CD4-positive, alpha-beta memory T cell (primary cell): ENCODE measurements around the gene MTMR4. TPM values are rescaled to one million over a fixed set of nuclear protein-coding genes. Genes with fewer than 3 reads are reported as not detected.
"Not testable (repeated sequence)": the region's sequence is repeated elsewhere in the genome, so short reads cannot be mapped to it uniquely, and the experiment has no call there.

ENCODE experiments used
- CTCF ChIA-PET: fragments of 350-600 bp; sonication (Branson Sonifier 250); formaldehyde crosslinking; loops from one replicate; lab custom pipeline; 2021; ENCODE audit warnings: inconsistent platforms; ENCODE audit not compliant: partially characterized antibody; lab: Charles Lee
- POLR2A ChIA-PET: fragments of 350-600 bp; sonication (Branson Sonifier 250); formaldehyde crosslinking; loops from one replicate; lab custom pipeline; 2021; ENCODE audit not compliant: partially characterized antibody; lab: Charles Lee
- DNase-seq, 5 donors: peaks; one replicate each; pipeline versions ENCODE4 v3.0.0 to v3.0.0-alpha.2; 2020 to 2022; ENCODE audit warnings: mixed read lengths in 1 of 5
- H3K27ac ChIP-seq: one replicate; pipeline ENCODE4 v1.7.0; 2013; ENCODE audit warnings: low read depth, low read length
- H3K27me3 ChIP-seq: 2 replicates; pipeline ENCODE4 v1.7.0; 2013; ENCODE audit warnings: mild to moderate bottlenecking, low read length, moderate library complexity; ENCODE audit not compliant: insufficient read depth
- H3K36me3 ChIP-seq: 2 replicates; pipeline ENCODE4 v1.7.0; 2013; ENCODE audit warnings: mild to moderate bottlenecking, low read length, moderate library complexity; ENCODE audit not compliant: insufficient read depth
- H3K4me1 ChIP-seq: 2 replicates; pipeline ENCODE4 v1.7.0; 2013; ENCODE audit warnings: mild to moderate bottlenecking, low read length, moderate library complexity; ENCODE audit not compliant: insufficient read depth
- H3K4me3 ChIP-seq, 2 donors: one replicate each; pipeline ENCODE4 v1.7.0; 2013; ENCODE audit warnings: low read length in 2 of 2, mild to moderate bottlenecking in 1 of 2
- H3K9me3 ChIP-seq, 2 donors: one replicate each; pipeline ENCODE4 v1.7.0; 2013; ENCODE audit warnings: low read length in 2 of 2, control low read depth in 1 of 2; ENCODE audit not compliant: control insufficient read depth in 1 of 2
- H3K27ac Mint-ChIP-seq, 7 donors: one replicate each; pipeline ENCODE4 v1.8.0; 2020 to 2021; ENCODE audit warnings: mixed read lengths in 7 of 7, mild to moderate bottlenecking in 6 of 7, inconsistent platforms in 3 of 7, moderate library complexity in 3 of 7
- H3K27me3 Mint-ChIP-seq, 2 donors: one replicate each; pipeline ENCODE4 v1.8.0; 2020 to 2021; ENCODE audit warnings: mixed read lengths in 2 of 2
- H3K36me3 Mint-ChIP-seq, 2 donors: one replicate each; pipeline ENCODE4 v1.8.0; 2020 to 2021; ENCODE audit warnings: mixed read lengths in 2 of 2, inconsistent platforms in 1 of 2, mild to moderate bottlenecking in 1 of 2
- H3K4me1 Mint-ChIP-seq, 4 donors: one replicate each; pipeline ENCODE4 v1.8.0; 2020 to 2021; ENCODE audit warnings: mixed read lengths in 4 of 4, mild to moderate bottlenecking in 1 of 4
- H3K4me3 Mint-ChIP-seq, 8 donors: one replicate each; pipeline ENCODE4 v1.8.0; 2020 to 2021; ENCODE audit warnings: mixed read lengths in 8 of 8, mild to moderate bottlenecking in 7 of 8, moderate library complexity in 6 of 8, inconsistent platforms in 3 of 8
- H3K9me3 Mint-ChIP-seq, 8 donors: one replicate each; pipeline ENCODE4 v1.8.0; 2020 to 2021; ENCODE audit warnings: mixed read lengths in 8 of 8, mild to moderate bottlenecking in 5 of 8, inconsistent platforms in 3 of 8, moderate library complexity in 1 of 8
- intact Hi-C: fragments of 100-400 bp; cut with micrococcal nuclease; formaldehyde crosslinking; loops from one replicate; pipeline ENCODE4 v1.15.1; 2023
- polyA plus RNA-seq, 2 donors: library from polyadenylated mRNA; unstranded; fragments of 300-500 nt; fragmentation: Illumina TruSeq; gene quantifications; one replicate each; pipeline ENCODE4 v1.2.3, GENCODE V29; 2021
- total RNA-seq, 2 experiments: library from RNA; stranded (reverse); gene quantifications; one replicate each; pipeline ENCODE4 v1.2.3, GENCODE V29; 2021

MTMR4 gene
- total RNA-seq (10 to 100 TPM; 60.4 to 65.7 TPM), polyA plus RNA-seq (10 to 100 TPM; 17.5 to 23.5 TPM)

DNA sequence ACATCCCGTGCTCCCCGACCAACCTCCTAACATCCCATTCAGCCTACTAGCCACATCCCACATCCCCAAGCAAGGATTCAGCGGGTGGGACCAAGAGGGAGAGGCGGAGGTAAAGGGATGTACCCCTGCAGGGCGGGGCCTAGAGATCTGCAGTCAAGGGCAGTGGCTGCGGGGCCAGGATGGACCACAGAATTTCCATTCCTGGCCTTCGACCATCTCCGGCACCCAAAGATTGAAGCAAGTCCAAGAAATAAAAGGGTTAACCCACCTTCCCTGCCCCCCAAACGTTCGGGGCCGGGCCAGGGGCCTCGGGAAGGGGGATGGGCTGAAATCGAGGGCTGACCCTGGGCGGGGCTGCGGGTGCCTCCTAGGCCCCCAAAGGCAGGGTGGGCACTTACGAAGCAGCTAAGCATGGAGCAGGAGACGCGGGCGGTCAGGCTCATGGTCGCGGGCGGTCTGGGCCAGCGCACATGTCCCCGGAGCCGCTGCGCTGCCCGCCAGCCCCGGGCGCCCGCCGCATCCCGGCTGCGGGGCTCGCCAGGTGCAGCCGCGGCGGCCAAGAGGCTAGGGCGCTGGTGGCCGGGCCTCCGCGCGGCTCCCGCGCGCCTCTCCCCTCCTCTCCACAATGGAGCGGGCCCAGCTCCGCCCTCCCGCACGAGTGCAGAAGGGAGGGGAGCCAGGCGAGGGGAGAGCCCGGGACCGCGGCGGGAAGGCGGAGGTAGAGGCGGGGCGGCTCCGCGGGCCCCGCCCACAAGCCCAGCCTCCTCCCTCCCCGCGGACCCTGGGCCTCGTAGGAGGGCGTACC lies at the start of gene MTMR4:
TSS of gene MTMR4 (minus strand) at position 674 of the 805 bp plus-strand sequence. CDS start at position 443, 231 bp downstream.
- H3K9me3 Mint-ChIP-seq: peaks cover 0 to 2% (median 0%) of the 10 kb centered on the region in 8 donors
- Histone ChIP-seq H3K36me3 (peaks cover 20% of the 10 kb centered on the region), H3K27me3 (no peaks in the 10 kb centered on the region), H3K27ac (peak within 1 kb of the TSS; percentile 36), H3K9me3 (no peaks in the 10 kb centered on the region), H3K4me3 (peak within 1 kb of the TSS; percentile 39 to 53), H3K4me1 (peaks cover 49% of the 10 kb centered on the region)
- peak within 1 kb of the TSS; percentile 78 to 98 (median 89) for H3K27ac Mint-ChIP-seq
- intact Hi-C loops: loop anchor here (10.0 kb wide), 1 partner anchor 1429 kb away; the partner anchor contains the start of gene AKAP1
- H3K4me3 Mint-ChIP-seq: peak within 1 kb of the TSS; percentile 84 to 91 (median 88)
- CTCF ChIA-PET: interaction anchor here (0.6 to 2.4 kb wide), 10 partner anchors 8 to 641 kb away, joined by 3 to 9 read pairs (median 4); partner anchors contain the start of genes HSF5 and SKA2
- peaks cover 34 to 74% (median 49%) of the 10 kb centered on the region in 4 donors for H3K4me1 Mint-ChIP-seq
- peak; percentile 65 to 78 (median 68) for DNase-seq
- peaks cover 0 to 2% of the 10 kb centered on the region in 2 donors for H3K27me3 Mint-ChIP-seq
- H3K36me3 Mint-ChIP-seq: peaks cover 26 to 54% of the 10 kb centered on the region in 2 donors
- POLR2A ChIA-PET: interaction anchor here (0.6 to 2.9 kb wide), 12 partner anchors 17 to 664 kb away, joined by 3 to 11 read pairs (median 4); partner anchors contain the start of genes HSF5, MRPS23, SUPT4H1 and TRIM37

DNA sequence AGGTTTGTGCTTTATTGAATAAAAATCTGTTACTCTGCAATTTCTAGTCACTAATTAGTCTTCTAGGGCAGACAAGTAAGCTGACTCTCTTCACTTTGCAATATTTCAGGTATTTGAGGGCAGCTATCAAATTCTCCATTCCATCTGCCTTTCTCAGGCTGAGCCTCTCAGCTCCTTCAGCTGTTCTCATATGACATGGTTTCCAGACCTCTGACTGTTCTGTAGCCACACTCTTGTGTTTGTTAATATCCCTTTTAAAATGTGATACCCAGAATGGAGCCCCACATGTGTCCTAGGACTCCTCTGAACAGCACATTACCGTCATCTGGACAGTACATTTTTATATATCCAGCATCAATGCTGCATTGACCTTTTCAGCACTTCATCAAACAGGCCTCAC lies 46.1 kb upstream of the MTMR4 start:
- Mint-ChIP-seq H3K36me3 (no peaks in the 10 kb centered on the region), H3K4me3 (no peak overlapping the region), H3K9me3 (no peaks in the 10 kb centered on the region), H3K4me1 (peaks cover 4 to 6% (median 5%) of the 10 kb centered on the region in 4 donors), H3K27ac (no peak overlapping the region), H3K27me3 (peaks cover 1 to 2% of the 10 kb centered on the region in 2 donors)
- H3K27ac ChIP-seq: no peak overlapping the region
- DNase-seq: no peak
- no peaks in the 10 kb centered on the region for H3K4me1 ChIP-seq
- intact Hi-C loops: no loop called here
- POLR2A ChIA-PET: no interaction called here
- H3K9me3 ChIP-seq: no peaks in the 10 kb centered on the region
- H3K36me3 ChIP-seq: no peaks in the 10 kb centered on the region
- CTCF ChIA-PET: no interaction called here
- no peak overlapping the region for H3K4me3 ChIP-seq
- no peaks in the 10 kb centered on the region for H3K27me3 ChIP-seq

DNA sequence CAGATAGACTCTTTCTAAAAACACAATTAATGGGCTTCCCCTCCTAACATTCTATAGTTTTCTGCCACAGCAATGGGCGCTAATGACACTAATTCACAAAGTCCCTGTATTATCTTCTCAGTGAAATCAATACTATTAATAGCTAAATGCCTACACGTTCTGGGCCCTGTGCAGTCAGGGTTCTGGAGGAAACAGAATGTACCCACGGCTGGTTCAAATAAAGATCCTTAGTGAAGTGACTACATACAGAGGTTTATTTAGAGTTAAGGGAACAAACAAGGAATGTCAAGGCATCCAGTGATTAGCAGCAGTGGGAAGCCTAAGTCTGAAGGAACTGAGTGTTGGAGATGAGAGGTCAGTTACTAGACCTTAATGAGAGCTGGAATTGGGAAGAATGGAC lies 43.5 kb upstream of the MTMR4 start:
- intact Hi-C loops: no loop called here
- Histone ChIP-seq H3K4me3 (no peak overlapping the region), H3K4me1 (no peaks in the 10 kb centered on the region), H3K27me3 (no peaks in the 10 kb centered on the region), H3K27ac (no peak overlapping the region), H3K36me3 (no peaks in the 10 kb centered on the region), H3K9me3 (no peaks in the 10 kb centered on the region)
- H3K4me1 Mint-ChIP-seq: peaks cover 4 to 6% (median 5%) of the 10 kb centered on the region in 4 donors
- H3K27ac Mint-ChIP-seq: no peak overlapping the region
- no peaks in the 10 kb centered on the region for H3K36me3 Mint-ChIP-seq
- CTCF ChIA-PET: no interaction called here
- POLR2A ChIA-PET: no interaction called here
- peaks cover 1 to 2% of the 10 kb centered on the region in 2 donors for H3K27me3 Mint-ChIP-seq
- no peaks in the 10 kb centered on the region for H3K9me3 Mint-ChIP-seq
- H3K4me3 Mint-ChIP-seq: no peak overlapping the region
- DNase-seq: no peak

DNA sequence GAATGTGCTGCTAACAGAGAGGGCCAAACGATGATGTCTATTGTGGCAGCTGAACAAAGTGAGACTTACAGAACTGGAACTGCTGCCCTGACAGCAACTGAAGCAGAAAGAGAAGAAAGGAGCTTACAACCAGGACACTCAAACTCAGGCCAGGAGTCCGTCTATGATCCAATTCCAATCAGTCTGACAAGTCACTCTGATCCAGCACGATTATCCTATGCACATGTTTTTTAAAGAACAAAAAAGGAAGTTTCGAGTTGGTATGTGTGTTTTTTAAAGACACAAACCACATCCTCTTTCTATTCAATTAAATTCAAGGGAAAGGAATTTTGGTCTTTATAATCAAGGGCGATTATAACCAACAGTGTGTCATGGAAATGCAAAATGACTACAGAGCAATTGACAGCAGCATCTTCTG lies 42.4 kb upstream of the MTMR4 start:
- H3K27me3 Mint-ChIP-seq: peaks cover 1 to 2% of the 10 kb centered on the region in 2 donors
- H3K36me3 Mint-ChIP-seq: no peaks in the 10 kb centered on the region
- ChIA-PET CTCF (no interaction called here), POLR2A (no interaction called here)
- peak overlapping the region in 3 of 7 donors; percentile 13 to 51 (median 22) for H3K27ac Mint-ChIP-seq
- Histone ChIP-seq H3K4me3 (no peak overlapping the region), H3K27ac (no peak overlapping the region), H3K9me3 (no peaks in the 10 kb centered on the region), H3K27me3 (no peaks in the 10 kb centered on the region), H3K4me1 (no peaks in the 10 kb centered on the region), H3K36me3 (no peaks in the 10 kb centered on the region)
- H3K4me3 Mint-ChIP-seq: no peak overlapping the region
- intact Hi-C loops: no loop called here
- peaks cover 4 to 8% (median 6%) of the 10 kb centered on the region in 4 donors for H3K4me1 Mint-ChIP-seq
- no peak for DNase-seq
- H3K9me3 Mint-ChIP-seq: no peaks in the 10 kb centered on the region

DNA sequence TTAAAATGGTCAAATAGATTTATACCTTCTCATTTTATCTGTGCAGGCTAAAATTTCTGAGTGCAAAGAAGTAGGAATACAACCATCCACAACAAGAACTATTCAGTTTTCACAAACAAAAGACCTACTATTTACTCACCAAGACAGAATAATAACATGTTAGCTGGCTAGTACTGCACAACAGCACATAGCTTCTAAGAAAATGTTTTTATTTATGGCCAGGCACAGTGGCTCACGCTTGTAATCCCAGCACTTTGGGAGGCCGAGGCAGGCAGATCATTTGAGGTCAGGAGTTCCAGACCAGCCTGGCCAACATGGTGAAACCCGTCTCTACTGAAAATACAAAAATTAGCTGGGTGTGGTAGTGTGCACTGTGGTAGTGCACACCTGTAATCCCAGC lies 40.7 kb upstream of the MTMR4 start:
- H3K4me3 ChIP-seq, DNase-seq, H3K4me3 Mint-ChIP-seq, H3K4me1 ChIP-seq, H3K27ac ChIP-seq, H3K27me3 Mint-ChIP-seq, H3K36me3 ChIP-seq, H3K9me3 ChIP-seq, H3K27ac Mint-ChIP-seq, intact Hi-C loops, H3K36me3 Mint-ChIP-seq, H3K27me3 ChIP-seq, CTCF ChIA-PET, H3K9me3 Mint-ChIP-seq, H3K4me1 Mint-ChIP-seq, POLR2A ChIA-PET: not testable (repeated sequence)

DNA sequence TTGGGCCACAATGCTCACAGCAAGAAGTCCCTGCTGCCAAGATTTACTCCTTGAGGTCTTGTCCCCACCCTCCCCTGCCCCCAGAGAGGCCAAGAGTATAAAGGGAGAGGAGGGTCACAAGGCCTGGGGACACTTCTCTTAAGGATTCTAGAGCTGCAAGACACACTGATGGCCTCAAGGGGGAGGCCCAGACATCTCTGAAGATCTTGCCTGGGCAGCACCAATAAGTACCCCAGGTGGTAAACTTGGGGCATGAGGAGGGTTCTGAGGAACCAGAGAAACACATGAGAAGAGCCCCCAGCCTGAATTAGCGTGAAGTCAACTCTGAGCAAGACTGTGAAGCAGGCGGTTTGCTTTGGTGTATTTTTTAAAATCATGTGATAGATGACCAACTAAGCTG lies 26.8 kb upstream of the MTMR4 start:
- no peak for DNase-seq

DNA sequence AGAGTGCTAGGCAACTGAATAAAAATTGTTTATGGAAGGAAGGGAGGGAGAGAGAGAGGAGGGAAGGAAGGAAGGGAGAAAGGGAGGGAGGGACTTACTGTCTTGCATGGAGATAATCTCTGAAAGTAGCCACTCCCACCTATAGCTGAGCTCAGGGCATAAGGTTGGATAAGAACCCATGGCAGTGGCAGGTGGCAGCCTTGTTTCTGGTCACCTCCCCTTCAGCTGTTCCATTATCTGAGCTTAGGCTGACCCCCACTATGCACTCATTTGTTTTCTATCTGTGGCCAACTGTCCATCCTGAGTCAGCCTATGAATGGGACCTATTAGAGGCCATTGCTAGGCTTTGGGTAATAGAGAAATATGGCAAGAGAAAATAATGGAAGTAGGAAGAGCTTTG lies 25.3 kb upstream of the MTMR4 start:
- Mint-ChIP-seq H3K4me1 (no peaks in the 10 kb centered on the region), H3K36me3 (no peaks in the 10 kb centered on the region), H3K27ac (no peak overlapping the region), H3K27me3 (peaks cover 0 to 5% of the 10 kb centered on the region in 2 donors), H3K9me3 (no peaks in the 10 kb centered on the region), H3K4me3 (no peak overlapping the region)
- Histone ChIP-seq H3K9me3 (no peaks in the 10 kb centered on the region), H3K4me3 (no peak overlapping the region), H3K36me3 (no peaks in the 10 kb centered on the region), H3K27me3 (no peaks in the 10 kb centered on the region), H3K4me1 (no peaks in the 10 kb centered on the region), H3K27ac (no peak overlapping the region)
- ChIA-PET POLR2A (no interaction called here), CTCF (interaction anchor here (1.3 to 2.3 kb wide), 2 partner anchors 22 to 38 kb away, joined by 3 to 5 read pairs; no protein-coding TSS in a partner anchor)
- DNase-seq: no peak
- intact Hi-C loops: no loop called here

More for the DNA sequence above, 26.8 kb upstream of the MTMR4 start:
- H3K27ac ChIP-seq: no peak overlapping the region
- H3K9me3 ChIP-seq: no peaks in the 10 kb centered on the region
- H3K27me3 Mint-ChIP-seq: peaks cover 0 to 2% of the 10 kb centered on the region in 2 donors
- POLR2A ChIA-PET: no interaction called here
- CTCF ChIA-PET: interaction anchor here (2.3 kb wide), 1 partner anchor 37 kb away, joined by 5 read pairs; no protein-coding TSS in a partner anchor
- no peaks in the 10 kb centered on the region for H3K36me3 Mint-ChIP-seq
- H3K27me3 ChIP-seq: no peaks in the 10 kb centered on the region
- intact Hi-C loops: no loop called here
- no peaks in the 10 kb centered on the region for H3K9me3 Mint-ChIP-seq
- no peaks in the 10 kb centered on the region for H3K4me1 Mint-ChIP-seq
- no peak overlapping the region for H3K4me3 ChIP-seq
- H3K4me1 ChIP-seq: no peaks in the 10 kb centered on the region
- no peak overlapping the region for H3K27ac Mint-ChIP-seq
- no peak overlapping the region for H3K4me3 Mint-ChIP-seq
- H3K36me3 ChIP-seq: no peaks in the 10 kb centered on the region
